Activated T-helper 1 cell treated with anti-CD3 and anti-CD28 coated beads, Interleukin-12 subunit alpha, Interleukin-12 subunit beta, Interleukin-2, Interleukin-4 antibody, amounts not matched to agents 30 ng/mL and 10 ng/mL and 1 ng/mL, durations not matched to agents 14 hours and 24 hours and 36 hours (primary cell): Measurements from ENCODE around the gene ANK3. TPM values are rescaled to one million over a fixed set of nuclear protein-coding genes. Genes with fewer than 3 reads are reported as not detected.

ENCODE experiments used
- DNase-seq: peaks from one replicate; pipeline ENCODE4 v3.0.0; 2021; ENCODE audit warnings: low spot score
- H3K27ac Mint-ChIP-seq: one replicate; pipeline ENCODE4 v1.8.0; 2021; ENCODE audit warnings: mild to moderate bottlenecking, mixed read lengths
- H3K27me3 Mint-ChIP-seq: one replicate; pipeline ENCODE4 v1.8.0; 2022; ENCODE audit warnings: mild to moderate bottlenecking, moderate library complexity, mixed read lengths; ENCODE audit not compliant: insufficient read depth
- H3K36me3 Mint-ChIP-seq: one replicate; pipeline ENCODE4 v1.8.0; 2021; ENCODE audit warnings: low read depth, mixed read lengths
- H3K4me1 Mint-ChIP-seq: one replicate; pipeline ENCODE4 v1.8.0; 2021; ENCODE audit warnings: low read depth, mixed read lengths
- H3K4me3 Mint-ChIP-seq: one replicate; pipeline ENCODE4 v1.8.0; 2021; ENCODE audit warnings: mild to moderate bottlenecking, moderate library complexity, mixed read lengths
- H3K9me3 Mint-ChIP-seq: one replicate; pipeline ENCODE4 v1.8.0; 2021; ENCODE audit warnings: mixed read lengths
- intact Hi-C: fragments of 100-400 bp; cut with micrococcal nuclease; formaldehyde crosslinking; loops from one replicate; pipeline ENCODE4 v1.15.1; 2024
- total RNA-seq: library from RNA; stranded (reverse); gene quantifications from 2 replicates; pipeline ENCODE4 v1.2.3, GENCODE V29; 2022

Gene ANK3
- total RNA-seq, 1 donor from 2014 or later: 26.8 TPM

GRCh38 chr10:60286559-60286958, 103.1 kb downstream of the ANK3 start:
- intact Hi-C loops: no loop called here
- H3K36me3 Mint-ChIP-seq: no peaks in the 10 kb centered on the region
- no peak overlapping the region for H3K4me3 Mint-ChIP-seq
- no peak overlapping the region for H3K27ac Mint-ChIP-seq
- no peak for DNase-seq
- H3K4me1 Mint-ChIP-seq: peaks cover 6% of the 10 kb centered on the region
- H3K27me3 Mint-ChIP-seq: no peaks in the 10 kb centered on the region
- no peaks in the 10 kb centered on the region for H3K9me3 Mint-ChIP-seq

- no peak for DNase-seq
- intact Hi-C loops: no loop called here
- Mint-ChIP-seq H3K9me3 (no peaks in the 10 kb centered on the region), H3K4me1 (peaks cover 6% of the 10 kb centered on the region), H3K27me3 (no peaks in the 10 kb centered on the region), H3K4me3 (no peak overlapping the region), H3K27ac (no peak overlapping the region), H3K36me3 (peaks cover 5% of the 10 kb centered on the region)
Observed at GRCh38 chr10:60283397-60283796, 106.3 kb downstream of the ANK3 start.

- no peak for DNase-seq
- H3K4me1 Mint-ChIP-seq: peaks cover 6% of the 10 kb centered on the region
- intact Hi-C loops: no loop called here
- H3K36me3 Mint-ChIP-seq: peaks cover 5% of the 10 kb centered on the region
- H3K4me3 Mint-ChIP-seq: no peak overlapping the region
- no peaks in the 10 kb centered on the region for H3K9me3 Mint-ChIP-seq
- H3K27me3 Mint-ChIP-seq: no peaks in the 10 kb centered on the region
- H3K27ac Mint-ChIP-seq: no peak overlapping the region
Observed at GRCh38 chr10:60282771-60283353, 106.8 kb downstream of the ANK3 start.

- Mint-ChIP-seq H3K27me3 (no peaks in the 10 kb centered on the region), H3K4me1 (peaks cover 6% of the 10 kb centered on the region), H3K9me3 (no peaks in the 10 kb centered on the region), H3K27ac (no peak overlapping the region), H3K36me3 (peaks cover 13% of the 10 kb centered on the region), H3K4me3 (no peak overlapping the region)
- intact Hi-C loops: no loop called here
- DNase-seq: no peak
Observed at GRCh38 chr10:60281792-60282353, 107.8 kb downstream of the ANK3 start.

- intact Hi-C loops: no loop called here
- Mint-ChIP-seq H3K27ac (no peak overlapping the region), H3K4me3 (no peak overlapping the region), H3K9me3 (no peaks in the 10 kb centered on the region), H3K4me1 (peaks cover 6% of the 10 kb centered on the region), H3K27me3 (no peaks in the 10 kb centered on the region), H3K36me3 (peaks cover 15% of the 10 kb centered on the region)
- DNase-seq: no peak
Observed at GRCh38 chr10:60281331-60281730, 108.3 kb downstream of the ANK3 start.

- no peak overlapping the region for H3K27ac Mint-ChIP-seq
Observed at GRCh38 chr10:60280475-60280874, 109.2 kb downstream of the ANK3 start.

GRCh38 chr10:60277656-60278055, 112.0 kb downstream of the ANK3 start:
- peaks cover 31% of the 10 kb centered on the region for H3K36me3 Mint-ChIP-seq
- no peak for DNase-seq
- H3K9me3 Mint-ChIP-seq: no peaks in the 10 kb centered on the region
- no peak overlapping the region for H3K4me3 Mint-ChIP-seq
- no peak overlapping the region for H3K27ac Mint-ChIP-seq
- H3K4me1 Mint-ChIP-seq: peaks cover 2% of the 10 kb centered on the region
- no peaks in the 10 kb centered on the region for H3K27me3 Mint-ChIP-seq
- intact Hi-C loops: no loop called here

More at GRCh38 chr10:60280475-60280874, 109.2 kb downstream of the ANK3 start:
- DNase-seq: no peak
- no peaks in the 10 kb centered on the region for H3K27me3 Mint-ChIP-seq
- H3K4me3 Mint-ChIP-seq: no peak overlapping the region
- H3K9me3 Mint-ChIP-seq: no peaks in the 10 kb centered on the region
- intact Hi-C loops: no loop called here
- H3K36me3 Mint-ChIP-seq: peaks cover 15% of the 10 kb centered on the region
- peaks cover 6% of the 10 kb centered on the region for H3K4me1 Mint-ChIP-seq

- no peak for DNase-seq
- no peak overlapping the region for H3K4me3 Mint-ChIP-seq
- H3K27ac Mint-ChIP-seq: no peak overlapping the region
- no peaks in the 10 kb centered on the region for H3K9me3 Mint-ChIP-seq
- H3K27me3 Mint-ChIP-seq: no peaks in the 10 kb centered on the region
- peaks cover 31% of the 10 kb centered on the region for H3K36me3 Mint-ChIP-seq
- no peaks in the 10 kb centered on the region for H3K4me1 Mint-ChIP-seq
- intact Hi-C loops: no loop called here
Observed at GRCh38 chr10:60276232-60276631, 113.4 kb downstream of the ANK3 start.

- H3K4me1 Mint-ChIP-seq: no peaks in the 10 kb centered on the region
- H3K27me3 Mint-ChIP-seq: no peaks in the 10 kb centered on the region
- intact Hi-C loops: no loop called here
- no peak overlapping the region for H3K4me3 Mint-ChIP-seq
- no peaks in the 10 kb centered on the region for H3K9me3 Mint-ChIP-seq
- no peak for DNase-seq
- peaks cover 16% of the 10 kb centered on the region for H3K36me3 Mint-ChIP-seq
- H3K27ac Mint-ChIP-seq: no peak overlapping the region
Observed at GRCh38 chr10:60271319-60272040, 118.2 kb downstream of the ANK3 start.

GRCh38 chr10:60270426-60270825, 119.2 kb downstream of the ANK3 start:
- Mint-ChIP-seq H3K36me3 (peaks cover 16% of the 10 kb centered on the region), H3K9me3 (no peaks in the 10 kb centered on the region), H3K4me3 (no peak overlapping the region), H3K27me3 (no peaks in the 10 kb centered on the region), H3K27ac (no peak overlapping the region), H3K4me1 (no peaks in the 10 kb centered on the region)
- no peak for DNase-seq
- intact Hi-C loops: no loop called here

- H3K27me3 Mint-ChIP-seq: no peaks in the 10 kb centered on the region
- no peak overlapping the region for H3K27ac Mint-ChIP-seq
- DNase-seq: no peak
Observed at GRCh38 chr10:60267802-60268201, 121.9 kb downstream of the ANK3 start.

GRCh38 chr10:60266513-60266912, 123.2 kb downstream of the ANK3 start:
- no peak for DNase-seq
- intact Hi-C loops: no loop called here
- no peaks in the 10 kb centered on the region for H3K9me3 Mint-ChIP-seq

More at GRCh38 chr10:60267802-60268201, 121.9 kb downstream of the ANK3 start:
- intact Hi-C loops: no loop called here
- Mint-ChIP-seq H3K4me3 (no peak overlapping the region), H3K9me3 (no peaks in the 10 kb centered on the region), H3K4me1 (no peaks in the 10 kb centered on the region), H3K36me3 (peaks cover 10% of the 10 kb centered on the region)

GRCh38 chr10:60262647-60263126, 127.0 kb downstream of the ANK3 start:
- peaks cover 15% of the 10 kb centered on the region for H3K36me3 Mint-ChIP-seq
- H3K4me1 Mint-ChIP-seq: peaks cover 10% of the 10 kb centered on the region
- no peak overlapping the region for H3K4me3 Mint-ChIP-seq
- H3K9me3 Mint-ChIP-seq: no peaks in the 10 kb centered on the region
- H3K27ac Mint-ChIP-seq: no peak overlapping the region
- no peak for DNase-seq
- intact Hi-C loops: no loop called here
- no peaks in the 10 kb centered on the region for H3K27me3 Mint-ChIP-seq

More at GRCh38 chr10:60266513-60266912, 123.2 kb downstream of the ANK3 start:
- Mint-ChIP-seq H3K27ac (no peak overlapping the region), H3K27me3 (no peaks in the 10 kb centered on the region), H3K4me3 (no peak overlapping the region), H3K36me3 (peaks cover 10% of the 10 kb centered on the region), H3K4me1 (no peaks in the 10 kb centered on the region)
